ENCODE results near the gene CTNNAL1. TPM values are rescaled to one million over a fixed set of nuclear protein-coding genes. Genes with fewer than 3 reads are reported as not detected.
"Not testable (repeated sequence)": the region's sequence is repeated elsewhere in the genome, so short reads cannot be mapped to it uniquely, and the experiment has no call there.

The CTNNAL1 gene
- total RNA-seq: 100 to 1,000 TPM; 182 to 817 (median 463) TPM
- 100 to 1,000 TPM; 280 to 429 (median 282) TPM for polyA plus RNA-seq
- long read RNA-seq, donor 1, transcript CTNNAL1-201 (19 exons, 2,490 nt): major isoform, 35 of 64 reads
- long read RNA-seq, donor 1, partial matches to known transcripts: 27 of 64 reads
- long read RNA-seq, donor 1, other reads (novel, unspliced or antisense): 0 of 64 reads
- long read RNA-seq, donor 2, transcript CTNNAL1-201 (19 exons, 2,490 nt): major isoform, 37 of 117 reads
- long read RNA-seq, donor 2, partial matches to known transcripts: 80 of 117 reads
- long read RNA-seq, donor 2, other reads (novel, unspliced or antisense): 0 of 117 reads
- long read RNA-seq, donor 3, transcript CTNNAL1-201 (19 exons, 2,490 nt): major isoform, 34 of 51 reads
- long read RNA-seq, donor 3, partial matches to known transcripts: 15 of 51 reads
- long read RNA-seq, donor 3, other reads (novel, unspliced or antisense): 0 of 51 reads
- long read RNA-seq, donor 4, transcript CTNNAL1-201 (19 exons, 2,490 nt): major isoform, 253 of 758 reads
- long read RNA-seq, donor 4, transcript CTNNAL1-204 (19 exons, 2,522 nt): minor isoform, 8 of 758 reads
- long read RNA-seq, donor 4, partial matches to known transcripts: 454 of 758 reads
- long read RNA-seq, donor 4, other reads (novel, unspliced or antisense): 43 of 758 reads
- long read RNA-seq, donor 5, transcript CTNNAL1-204 (19 exons, 2,522 nt): minor isoform, 60 of 2,683 reads
- long read RNA-seq, donor 5, transcript CTNNAL1-201 (19 exons, 2,490 nt): major isoform, 1,985 of 2,683 reads
- long read RNA-seq, donor 5, partial matches to known transcripts: 329 of 2,683 reads
- long read RNA-seq, donor 5, other reads (novel, unspliced or antisense): 309 of 2,683 reads
- long read RNA-seq, donor 6, transcript CTNNAL1-201 (19 exons, 2,490 nt): major isoform, 109 of 506 reads
- long read RNA-seq, donor 6, partial matches to known transcripts: 373 of 506 reads
- long read RNA-seq, donor 6, other reads (novel, unspliced or antisense): 21 of 506 reads
- long read RNA-seq, donor 7, transcript CTNNAL1-201 (19 exons, 2,490 nt): major isoform, 7 of 42 reads
- long read RNA-seq, donor 7, partial matches to known transcripts: 33 of 42 reads
- long read RNA-seq, donor 7, other reads (novel, unspliced or antisense): 0 of 42 reads
- long read RNA-seq, donor 8, transcript CTNNAL1-201 (19 exons, 2,490 nt): major isoform, 56 of 127 reads
- long read RNA-seq, donor 8, partial matches to known transcripts: 63 of 127 reads
- long read RNA-seq, donor 8, other reads (novel, unspliced or antisense): 5 of 127 reads
- long read RNA-seq, donor 9, transcript CTNNAL1-201 (19 exons, 2,490 nt): major isoform, 56 of 137 reads
- long read RNA-seq, donor 9, partial matches to known transcripts: 77 of 137 reads
- long read RNA-seq, donor 9, other reads (novel, unspliced or antisense): 0 of 137 reads
- long read RNA-seq, donor 10, transcript CTNNAL1-201 (19 exons, 2,490 nt): major isoform, 33 of 39 reads
- long read RNA-seq, donor 10, partial matches to known transcripts: 6 of 39 reads
- long read RNA-seq, donor 10, other reads (novel, unspliced or antisense): 0 of 39 reads

GRCh38 chr9:109012876-109013678 is at the start of gene CTNNAL1:
Gene CTNNAL1, minus strand, starts transcription at chr9:109013499. Its CDS starts 57 bp downstream, at chr9:109013442.
- intact Hi-C loops (cut with DNase I): no loop called here
- WGBS, 4 donors: 0 to 1% (median 0%) methylated on average over 4 to 99 of the region's 99 CpGs

GRCh38 chr9:109062543-109062942 is 49.2 kb upstream of the CTNNAL1 start:
- Histone ChIP-seq H3K27ac (no peak overlapping the region), H3K36me3 (replicated peaks in 1 of 2) (peaks cover 0 to 92% of the 10 kb centered on the region in 2 donors), H3K4me3 (no peak overlapping the region), H3K9me3 (replicated peaks in 1 of 3) (no peaks in the 10 kb centered on the region), H3K27me3 (no peaks in the 10 kb centered on the region), H3K4me1 (replicated peaks in 1 of 2) (no peaks in the 10 kb centered on the region)
- TF ChIP-seq POLR2A (IDR thresholded peaks at IDR 0.05) (no peak), CTCF (IDR thresholded peaks at IDR 0.05) (no peak)
- WGBS, 4 donors: 85 to 92% (median 89%) methylated on average over 6 of the region's 6 CpGs
- intact Hi-C loops (cut with DNase I): no loop called here
- DNase-seq: no peak

More at GRCh38 chr9:109012876-109013678, at the start of gene CTNNAL1:
- H3K27me3 ChIP-seq: no peaks in the 10 kb centered on the region
- no peaks in the 10 kb centered on the region for H3K9me3 ChIP-seq (replicated peaks in 1 of 3)
- H3K4me3 ChIP-seq: peak within 1 kb of the TSS; percentile 57 to 92 (median 70)
- DNase-seq: peak; percentile 94 to 98 (median 96)
- peak; percentile 93 to 95 for TF ChIP-seq POLR2A (IDR thresholded peaks at IDR 0.05)
- no peak for TF ChIP-seq CTCF (IDR thresholded peaks at IDR 0.05)
- peak within 1 kb of the TSS; percentile 90 to 96 (median 92) for H3K27ac ChIP-seq
- no peaks in the 10 kb centered on the region for H3K36me3 ChIP-seq (replicated peaks in 1 of 2)
- H3K4me1 ChIP-seq (replicated peaks in 1 of 2): peaks cover 18 to 62% of the 10 kb centered on the region in 2 donors

- no peak overlapping the region for H3K4me3 ChIP-seq
- no peaks in the 10 kb centered on the region for H3K4me1 ChIP-seq (replicated peaks in 1 of 2)
- 65 to 87% (median 69%) methylated on average over 3 of the region's 3 CpGs for WGBS, 4 donors
- TF ChIP-seq POLR2A (IDR thresholded peaks at IDR 0.05) (no peak), CTCF (IDR thresholded peaks at IDR 0.05) (no peak)
- intact Hi-C loops (cut with DNase I): no loop called here
- no peak for DNase-seq
- H3K9me3 ChIP-seq (replicated peaks in 1 of 3): no peaks in the 10 kb centered on the region
- no peaks in the 10 kb centered on the region for H3K27me3 ChIP-seq
- H3K27ac ChIP-seq: no peak overlapping the region
- peaks cover 0 to 96% of the 10 kb centered on the region in 2 donors for H3K36me3 ChIP-seq (replicated peaks in 1 of 2)
Observed at GRCh38 chr9:109060191-109060590, 46.9 kb upstream of the CTNNAL1 start.

- H3K27me3 ChIP-seq; H3K9me3 ChIP-seq (replicated peaks in 1 of 3); intact Hi-C loops (cut with DNase I); H3K4me3 ChIP-seq; DNase-seq: not testable (repeated sequence)
- WGBS, 4 donors: 83 to 96% (median 95%) methylated on average over 4 of the region's 4 CpGs
- peaks cover 0 to 61% of the 10 kb centered on the region in 2 donors for H3K36me3 ChIP-seq (replicated peaks in 1 of 2)
- H3K4me1 ChIP-seq (replicated peaks in 1 of 2): peaks cover 10 to 31% of the 10 kb centered on the region in 2 donors
- peak overlapping the region in 1 of 5 donors; percentile 42 for H3K27ac ChIP-seq
Observed at GRCh38 chr9:109053121-109053520, 39.8 kb upstream of the CTNNAL1 start.
